HG03342 (cell line): ENCODE results near the gene ANXA3.
A peak's percentile ranks its signal among the peaks of the same experiment; 100 is the strongest.

Source experiments
- ATAC-seq: cut with Tn5 transposase; IDR thresholded peaks from one replicate; pipeline ENCODE4 v1.9.1; 2021; ENCODE audit warnings: mild to moderate bottlenecking, moderate library complexity; ENCODE audit not compliant: unreplicated experiment

The ANXA3 gene

DNA sequence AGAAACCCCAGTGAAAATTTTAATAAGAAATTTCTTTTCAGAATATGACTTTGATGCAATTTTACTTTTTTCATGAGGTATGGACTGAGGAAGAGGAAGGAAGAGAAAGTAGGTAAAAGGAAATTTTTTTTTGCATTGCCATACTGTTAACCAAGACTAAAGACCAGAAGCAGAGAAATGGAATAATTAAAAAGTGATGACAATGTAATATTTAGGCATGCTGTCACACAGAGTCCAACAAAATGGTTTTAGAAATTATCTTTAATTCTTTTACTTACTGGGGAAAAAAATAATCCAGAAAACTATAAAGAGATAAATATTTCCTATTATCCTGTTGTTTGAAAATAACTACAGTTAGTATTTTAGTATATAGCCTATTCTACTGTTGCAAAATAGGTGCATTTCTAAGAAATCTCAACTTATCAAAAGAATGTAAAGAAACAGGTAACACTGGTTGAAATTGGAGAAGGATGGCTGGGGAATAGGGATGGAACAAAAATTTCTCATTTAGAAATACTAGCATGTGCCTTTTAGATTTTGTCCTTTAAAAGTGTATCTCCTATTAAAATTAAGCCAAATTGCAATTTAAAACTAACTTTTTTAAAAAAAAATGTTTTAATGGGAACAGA lies 92.6 kb downstream of the ANXA3 start:
- no peak for ATAC-seq

DNA sequence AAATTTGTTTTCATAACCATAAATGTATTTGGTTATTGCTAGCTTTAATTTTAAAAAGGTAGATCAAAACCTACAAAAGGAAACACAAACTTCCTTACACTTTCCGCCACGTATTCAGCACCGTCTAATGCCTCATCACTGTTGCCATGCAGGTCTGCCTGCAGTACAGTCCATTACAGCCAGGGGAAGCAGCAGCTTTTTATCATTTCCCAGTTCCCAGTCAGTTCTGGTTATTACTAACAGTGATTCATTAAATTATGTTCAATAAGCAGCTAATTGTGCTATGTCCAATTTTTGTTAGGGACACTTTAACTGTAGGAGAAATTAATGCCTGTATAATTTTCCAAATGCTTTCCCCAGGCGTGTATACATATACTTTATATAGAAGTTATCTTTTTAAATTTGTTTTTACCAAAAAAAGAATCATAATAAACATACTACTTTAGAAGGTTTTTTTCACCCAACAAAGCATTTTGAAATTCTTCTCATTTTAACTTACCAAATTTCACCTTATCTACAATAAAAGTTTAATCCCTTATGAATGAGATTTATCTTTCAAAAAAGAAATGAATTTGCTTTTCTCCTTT lies 93.3 kb downstream of the ANXA3 start:
- peak; percentile 96 for ATAC-seq

DNA sequence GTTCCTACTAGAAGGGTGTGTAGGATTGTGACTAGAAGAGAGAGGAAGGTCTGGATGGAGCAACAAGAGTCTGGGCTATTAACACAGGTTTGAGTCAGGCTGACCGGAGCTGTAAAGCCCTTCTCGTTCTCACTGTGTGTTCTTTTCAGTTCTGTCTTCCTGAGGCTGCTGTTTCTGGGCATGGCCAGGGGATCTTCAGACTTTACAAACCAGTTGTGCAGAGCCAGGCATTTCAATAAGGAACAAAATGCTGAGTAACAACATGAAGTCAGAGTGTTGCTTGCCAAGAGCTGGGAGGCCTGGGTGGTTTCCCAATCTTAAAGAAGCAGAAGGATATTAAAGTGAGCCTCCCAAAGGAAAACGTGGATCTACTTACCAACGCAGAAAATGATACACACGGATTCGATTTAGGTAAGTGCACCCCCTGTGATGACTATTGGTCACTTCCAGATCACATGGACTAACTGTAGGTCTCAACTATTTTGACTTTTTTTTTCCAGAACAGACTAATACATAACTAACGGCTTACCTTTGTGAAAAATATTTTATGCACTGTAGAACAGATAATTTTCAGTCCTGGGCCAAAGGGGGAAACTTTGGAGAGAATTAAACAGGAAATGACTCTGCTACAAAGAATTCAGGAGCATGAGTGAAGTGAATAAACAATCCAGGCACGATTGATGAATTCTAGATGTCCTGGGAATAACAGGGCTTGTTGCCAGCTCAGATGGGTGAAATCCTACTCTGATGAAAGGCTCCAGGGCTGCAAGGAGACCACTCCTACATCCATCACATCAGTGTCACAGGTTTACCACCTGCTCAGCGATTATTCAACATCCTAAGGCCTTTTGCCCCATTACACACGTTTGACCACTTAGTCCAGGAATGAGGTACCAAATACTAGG lies 94.5 kb downstream of the ANXA3 start:
- no peak for ATAC-seq

DNA sequence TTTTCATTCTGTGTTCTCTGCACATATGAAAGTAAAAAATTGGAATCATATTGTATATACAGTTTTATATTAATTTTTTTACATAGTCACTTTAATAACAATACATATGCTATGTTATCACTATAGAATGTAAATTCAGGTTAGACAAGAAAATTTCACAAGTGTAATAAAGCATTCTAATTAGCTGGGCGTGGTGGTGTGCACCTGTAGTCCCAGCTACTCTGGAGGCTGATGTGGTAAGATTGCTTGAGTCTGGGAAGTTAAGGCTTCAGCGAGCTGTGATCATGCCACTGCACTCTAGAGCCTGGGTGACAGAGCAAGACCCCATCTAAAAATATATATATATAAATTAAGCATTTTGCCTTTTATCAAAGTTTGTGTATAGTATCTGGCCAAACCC lies 95.7 kb downstream of the ANXA3 start:
- no peak for ATAC-seq

DNA sequence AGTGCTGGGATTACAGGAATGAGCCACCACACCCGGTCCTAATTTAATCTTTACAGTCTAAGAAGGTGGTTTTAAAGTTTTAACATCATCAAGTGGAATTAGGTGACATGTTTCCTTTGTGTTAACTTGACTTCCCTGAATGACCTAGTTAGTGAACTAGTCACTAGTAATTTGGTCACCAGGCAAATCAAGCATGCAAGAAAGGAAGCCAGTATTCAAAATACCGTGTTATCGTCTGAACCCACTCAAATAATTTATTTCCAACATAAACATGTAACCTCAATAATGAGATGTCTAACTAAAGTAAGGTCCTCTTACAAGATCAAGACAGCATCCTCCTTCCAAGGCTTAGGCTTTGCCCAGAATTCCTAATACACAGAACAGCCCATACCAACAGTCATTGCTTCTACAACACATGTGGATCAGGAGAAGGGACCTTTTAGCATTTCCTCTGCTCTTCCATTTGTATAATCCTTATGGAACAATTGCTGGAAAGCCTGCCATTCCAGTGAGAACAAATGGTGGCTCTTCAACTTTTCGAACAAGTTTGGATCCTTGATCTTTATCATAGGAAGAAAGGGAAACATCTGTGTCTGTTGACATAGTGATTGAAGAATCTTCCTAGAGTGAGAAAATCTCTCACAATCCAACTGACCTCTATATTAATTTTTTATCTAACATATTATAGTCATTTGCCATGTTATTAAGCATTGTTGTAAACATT lies 97.2 kb downstream of the ANXA3 start:
- ATAC-seq: no peak

DNA sequence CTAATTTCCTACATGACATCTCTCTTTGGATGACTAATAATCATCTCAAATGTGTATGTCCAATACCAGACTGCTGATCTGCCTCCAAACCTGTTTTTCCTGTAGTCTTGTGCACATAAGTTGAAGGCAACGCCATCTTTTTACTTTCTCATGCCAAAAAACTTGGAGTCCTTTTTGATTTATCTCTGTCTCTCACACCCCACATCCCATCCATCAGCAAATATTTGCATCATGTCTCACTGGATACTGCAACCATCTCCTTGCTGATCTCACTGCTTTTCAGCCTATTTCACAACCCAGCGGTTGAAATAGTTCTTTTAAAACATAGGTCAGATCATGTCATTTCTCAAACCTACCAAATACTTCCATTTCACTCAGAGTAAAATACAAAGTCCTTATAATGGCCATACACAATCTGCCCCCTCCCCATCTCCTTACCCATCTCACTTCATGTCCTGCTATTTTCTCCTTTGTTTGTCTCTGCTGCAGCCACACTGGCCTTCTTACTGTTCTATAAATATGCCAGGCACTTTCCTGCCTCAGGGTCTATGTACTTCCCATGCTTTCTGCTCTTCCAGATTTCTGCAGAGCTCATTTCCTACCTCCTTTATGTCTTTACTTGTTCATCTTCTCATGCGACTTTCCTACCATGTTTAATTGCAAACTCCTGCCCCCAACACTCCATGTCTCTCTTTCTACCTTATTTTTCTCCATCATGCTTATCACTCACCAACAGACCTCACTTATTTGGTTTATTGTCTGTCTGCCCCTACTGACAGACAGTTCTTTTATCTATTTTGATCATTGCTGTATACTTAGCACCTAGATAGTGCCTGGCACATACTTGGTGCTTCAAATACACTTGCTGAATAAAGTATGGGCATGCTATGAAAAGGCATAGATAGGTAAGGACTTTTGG lies 98.8 kb downstream of the ANXA3 start:
- ATAC-seq: no peak

DNA sequence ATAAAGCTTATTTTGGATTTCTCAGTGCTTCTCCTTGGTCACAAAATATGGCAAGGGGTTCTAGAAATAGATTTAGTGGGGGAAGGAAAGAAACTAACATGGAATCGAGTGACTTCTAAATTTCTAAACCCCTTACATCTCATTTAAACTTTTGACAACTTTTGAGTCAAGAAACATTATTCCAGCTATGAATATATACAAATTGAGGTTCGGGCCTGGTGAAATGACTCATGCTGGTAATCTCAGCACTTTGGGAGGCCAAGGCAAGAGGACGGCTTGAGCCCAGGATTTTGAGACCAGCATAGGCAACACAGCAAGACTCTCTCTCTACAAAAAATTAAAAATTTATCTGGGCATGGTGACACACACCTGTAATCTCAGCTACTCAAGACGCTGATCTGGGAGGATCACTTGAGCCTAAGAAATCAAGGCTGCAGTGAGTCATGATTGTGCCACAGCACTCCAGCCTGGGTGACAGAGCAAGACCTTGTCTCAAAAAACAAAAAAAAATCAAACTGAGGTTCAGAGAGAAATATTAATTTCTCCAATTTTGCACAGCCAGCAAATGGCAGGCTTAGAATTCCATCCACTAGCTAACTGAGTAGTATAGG lies 99.8 kb downstream of the ANXA3 start:
- no peak for ATAC-seq

DNA sequence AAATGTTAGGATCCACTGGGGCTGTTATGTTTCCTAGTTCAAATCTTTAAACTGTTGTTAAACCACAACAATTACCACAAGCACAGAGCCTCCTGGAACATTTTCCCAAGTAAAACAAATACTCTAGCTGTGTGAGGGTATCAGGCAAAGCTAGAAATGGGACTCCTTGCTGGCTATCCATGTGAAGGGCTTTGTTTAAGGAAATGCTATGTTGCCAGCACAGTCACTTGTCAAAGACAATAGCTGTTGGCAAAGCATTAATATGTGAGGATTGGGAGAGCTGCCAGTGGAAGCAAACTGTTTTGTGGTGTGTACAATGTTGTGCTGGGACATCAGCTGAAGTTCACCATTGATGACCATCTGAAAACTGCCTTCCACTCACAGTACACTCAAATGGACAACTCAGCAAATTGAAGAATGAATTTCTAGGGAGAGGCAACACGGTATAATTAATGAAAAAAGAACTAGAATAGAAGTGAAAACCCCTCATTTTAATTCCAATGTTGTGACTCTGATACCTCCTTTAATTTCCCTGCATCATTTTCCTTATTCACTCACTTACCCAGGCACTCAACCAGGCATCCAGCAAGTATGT lies 100.8 kb downstream of the ANXA3 start:
- ATAC-seq: no peak

DNA sequence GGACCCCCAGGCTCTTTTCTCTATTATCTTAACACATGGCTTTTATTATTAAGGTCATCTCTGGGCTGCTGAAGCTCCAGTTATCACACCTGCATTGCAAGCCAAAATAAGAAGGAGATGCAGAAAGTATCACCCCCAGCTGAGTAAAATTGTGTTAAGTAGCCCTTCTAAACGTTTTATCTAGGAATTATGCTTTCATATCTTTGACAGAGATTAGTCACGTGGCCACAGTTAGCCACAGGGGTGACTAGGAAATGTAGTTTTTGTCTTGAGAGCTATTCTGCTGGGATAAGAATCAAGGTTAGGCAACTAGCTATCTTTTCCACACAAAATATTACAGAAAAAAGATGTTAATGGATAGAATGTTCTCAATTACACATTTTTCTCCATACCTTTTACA lies 102.1 kb downstream of the ANXA3 start:
- ATAC-seq: no peak

DNA sequence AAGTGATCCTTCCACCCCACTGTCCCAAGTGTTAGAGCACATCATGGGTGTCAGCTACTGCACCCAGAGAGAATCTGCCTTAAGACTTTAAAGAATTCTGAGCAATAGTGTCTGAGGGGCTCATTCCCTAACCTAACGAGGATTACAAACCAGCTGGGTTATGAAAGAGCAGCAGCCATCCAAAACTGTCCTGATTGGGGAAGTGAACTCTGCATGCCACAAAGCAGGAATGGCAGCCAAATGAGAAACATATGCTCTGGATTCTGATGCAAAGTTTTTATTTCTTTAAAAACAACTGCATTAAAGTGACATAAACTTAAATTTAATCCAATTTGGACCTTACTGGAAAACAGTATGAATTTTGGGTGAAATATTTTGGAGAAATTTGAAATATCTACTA lies 103.2 kb downstream of the ANXA3 start:
- ATAC-seq: no peak

DNA sequence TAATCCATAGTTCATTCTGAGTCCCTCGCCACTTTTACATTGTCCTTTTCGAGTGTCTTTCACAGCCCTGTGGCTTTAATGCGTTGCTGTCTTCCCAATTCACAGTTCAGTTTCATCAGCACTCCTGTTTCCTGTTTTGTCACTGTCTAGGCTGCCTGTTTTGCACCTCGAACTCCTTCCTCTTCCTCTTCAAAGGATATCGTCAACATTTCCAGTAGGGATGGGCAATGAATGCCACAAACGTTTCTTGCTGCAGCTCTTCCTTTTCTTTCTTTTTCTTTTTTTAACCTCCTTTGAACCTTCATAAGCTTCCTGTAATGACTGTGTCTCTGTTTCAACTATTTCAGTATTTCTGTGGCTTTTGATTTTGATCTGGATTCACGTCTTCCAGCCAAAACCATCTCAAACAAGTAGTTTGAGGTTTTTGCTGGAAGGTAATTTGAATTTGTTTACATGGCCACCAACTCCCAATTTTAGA lies 105.4 kb downstream of the ANXA3 start:
- no peak for ATAC-seq

DNA sequence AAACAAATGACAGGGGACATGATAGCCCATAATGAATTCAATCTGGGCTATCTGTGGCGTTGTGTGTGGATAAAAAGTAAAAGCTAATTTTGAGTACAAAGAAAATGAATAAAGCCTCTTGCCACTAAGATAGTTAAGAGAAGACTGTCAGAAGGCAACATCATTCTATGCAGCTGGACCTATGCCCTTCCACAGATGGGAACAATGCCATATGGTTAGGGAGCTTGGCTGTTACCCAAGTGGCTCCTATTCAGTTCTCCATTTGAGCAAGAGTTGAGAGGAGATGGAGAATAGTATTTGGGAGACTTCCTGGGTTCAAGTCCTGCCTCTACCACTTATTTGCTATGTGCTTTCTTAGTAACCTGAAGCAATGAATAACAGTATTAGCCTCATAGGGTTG lies 107.7 kb downstream of the ANXA3 start:
- no peak for ATAC-seq

DNA sequence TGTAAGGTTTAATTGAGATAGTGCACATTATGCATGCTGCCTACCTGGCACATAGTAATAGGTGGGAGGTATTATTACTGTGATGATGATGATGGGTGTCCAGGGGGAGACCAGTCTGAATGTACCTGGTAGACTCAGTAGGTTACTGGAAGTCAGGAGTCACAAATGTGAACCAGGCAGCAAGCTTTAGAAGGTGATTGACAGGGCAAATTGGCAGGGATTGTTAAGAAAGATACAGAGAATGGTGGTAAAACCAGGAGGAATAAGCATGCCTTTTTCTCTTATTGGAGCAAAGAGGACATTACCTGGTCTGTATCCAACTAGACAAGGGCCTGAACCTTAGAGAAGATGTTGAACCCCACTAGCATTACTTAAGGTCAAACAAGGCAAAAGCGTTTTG lies 108.1 kb downstream of the ANXA3 start:
- no peak for ATAC-seq
